Adipose tissue (tissue), 3 donors: ENCODE measurements around the gene ZNF592. TPM values are rescaled to one million over a fixed set of nuclear protein-coding genes. Genes with fewer than 3 reads are reported as not detected.

Experiments
- polyA plus RNA-seq, 3 donors: library from polyadenylated mRNA; stranded (reverse); fragments of 200-250 nt; gene quantifications; one replicate each; pipeline ENCODE4 v1.2.3, GENCODE V29; 2013
- donor health status: healthy with polysubstance abuse.
- donor health status: Bipolar disorder and iron deficiency.
- donor health status: healthy.

Gene ZNF592
- polyA plus RNA-seq, 3 donors: 6.6 to 12.8 (median 9.6) TPM

Other genes starting within 250 kb of the ZNF592 start
- gene ZSCAN2, start 147.6 kb upstream of the ZNF592 start, polyA plus RNA-seq: 1 to 10 TPM; 1.8 to 9.9 (median 9.5) TPM
- 10 to 100 TPM; 10.7 to 13.5 (median 10.9) TPM for gene WDR73, start 94.3 kb upstream of the ZNF592 start, polyA plus RNA-seq
- 100 to 1,000 TPM in 1 of 3 donors, 10 to 100 TPM in 2; 11.6 to 116 (median 62.3) TPM for gene NMB, start 90.4 kb upstream of the ZNF592 start, polyA plus RNA-seq
- 100 to 1,000 TPM in 2 of 3 donors, 10 to 100 TPM in 1; 92.2 to 290 (median 215) TPM for gene SEC11A, start 32.5 kb upstream of the ZNF592 start, polyA plus RNA-seq
- gene ALPK3, start 68.8 kb downstream of the ZNF592 start, polyA plus RNA-seq: 1 to 10 TPM; 5.7 to 9.1 (median 6.9) TPM
- gene SLC28A1, start 136.1 kb downstream of the ZNF592 start, polyA plus RNA-seq: under 1 TPM in 2 of 3 donors, not detected in 1; 0.02 to 0.34 TPM
- 10 to 100 TPM in 2 of 3 donors, 1 to 10 TPM in 1; 9.0 to 24.2 (median 19.4) TPM for gene PDE8A, start 233.3 kb downstream of the ZNF592 start, polyA plus RNA-seq